Panc1 (cell line): ENCODE data around the gene PIGBOS1. TPM values are rescaled to one million over a fixed set of nuclear protein-coding genes. Genes with fewer than 3 reads are reported as not detected.

ENCODE experiments used
- ATAC-seq: fragments of 200-7000 bp; cut with Tn5 transposase; 2 replicates; pipeline ENCODE4 v1.9.1; 2020; ENCODE audit warnings: mild to moderate bottlenecking, moderate library complexity
- BruUV-seq: library from RNA; stranded (reverse); fragments of 400-500 nt; replicated peaks from 2 replicates; lab custom pipeline; 2021; lab: Mats Ljungman, UMichigan
- CTCF ChIA-PET: fragments of 300-600 bp; sonication (Branson Sonifier 250); formaldehyde crosslinking; loops from one replicate; lab custom pipeline; 2022; ENCODE audit warnings: antibody characterized with exemption; lab: Charles Lee
- POLR2A ChIA-PET: fragments of 300-600 bp; sonication (Branson Sonifier 250); formaldehyde crosslinking; loops from one replicate; lab custom pipeline; 2022; ENCODE audit warnings: antibody characterized with exemption; lab: Charles Lee
- DNase-seq: peaks from one replicate; pipeline ENCODE4 v3.0.0-alpha.2; 2010; ENCODE audit warnings: low read depth, low spot score
- H3K27ac ChIP-seq: 2 replicates; pipeline ENCODE4 v1.5.1; 2011; ENCODE audit warnings: mild to moderate bottlenecking, low read length, inconsistent platforms
- H3K27me3 ChIP-seq: fragments of 200-500 bp; sonication (Bioruptor generic); 2 replicates; pipeline ENCODE4 v1.6.0; 2014; ENCODE audit warnings: low read length, inconsistent platforms; ENCODE audit not compliant: control insufficient read depth, insufficient read depth
- H3K36me3 ChIP-seq: fragments of 200-500 bp; sonication (Bioruptor generic); 2 replicates; pipeline ENCODE4 v1.5.1; 2014; ENCODE audit warnings: inconsistent platforms, mild to moderate bottlenecking, low read length, moderate library complexity; ENCODE audit not compliant: control insufficient read depth, insufficient read depth
- H3K4me1 ChIP-seq: 2 replicates; pipeline ENCODE4 v1.5.1; 2011; ENCODE audit warnings: inconsistent platforms, mild to moderate bottlenecking, low read length, moderate library complexity; ENCODE audit not compliant: control insufficient read depth, insufficient read depth
- H3K4me3 ChIP-seq, 2 experiments: 2 replicates each; pipeline ENCODE4 v1.5.1; 2011 to 2012; ENCODE audit warnings: low read depth in 2 of 2, low read length in 2 of 2, mild to moderate bottlenecking in 2 of 2, inconsistent platforms in 1 of 2, moderate library complexity in 1 of 2
- H3K9me3 ChIP-seq: fragments of 200-500 bp; sonication (Bioruptor generic); 2 replicates; pipeline ENCODE4 v1.5.1; 2014; ENCODE audit warnings: low read depth, mild to moderate bottlenecking, inconsistent platforms, low read length, moderate library complexity; ENCODE audit not compliant: control insufficient read depth, insufficient read depth
- CTCF ChIP-seq: fragments of 450-650 bp; IDR thresholded peaks from 2 replicates; pipeline ENCODE4 v1.5.1; 2017; ENCODE audit warnings: mild to moderate bottlenecking
- POLR2AphosphoS5 ChIP-seq: IDR thresholded peaks from 2 replicates; pipeline ENCODE4 v1.6.1; 2012; ENCODE audit warnings: mild to moderate bottlenecking, low read depth, low read length, moderate library complexity
- SIN3A ChIP-seq: IDR thresholded peaks from 2 replicates; pipeline ENCODE4 v1.6.1; 2012; ENCODE audit warnings: low read depth, mild to moderate bottlenecking, low read length, moderate library complexity, borderline replicate concordance; ENCODE audit not compliant: insufficient read depth
- TCF7L2 ChIP-seq: IDR thresholded peaks from 2 replicates; pipeline ENCODE4 v1.6.1; 2011; ENCODE audit warnings: mild to moderate bottlenecking, low read depth, low read length, inconsistent platforms
- in situ Hi-C: cut with HindIII; loops from 2 replicates; pipeline ENCODE4 v1.10.0; 2016; ENCODE audit warnings: low sequenced_read_pairs, low pct_unique_long_range_greater_than_20kb
- intact Hi-C: fragments of 100-400 bp; cut with micrococcal nuclease; formaldehyde crosslinking; loops from one replicate; pipeline ENCODE4 v1.10.0; 2022; ENCODE audit not compliant: unreplicated experiment
- total RNA-seq: library from RNA; stranded (reverse); gene quantifications from one replicate; pipeline ENCODE4 v1.2.1, GENCODE V29; 2021; ENCODE audit not compliant: unreplicated experiment
- TF ChIP-seq, protein P1 (sequence below), 2 experiments: IDR thresholded peaks; 2 replicates each; pipeline ENCODE4 v1.6.1; 2011 to 2012; ENCODE audit warnings: low read depth in 2 of 2, control low read depth in 1 of 2, low read length in 1 of 2, mild to moderate bottlenecking in 1 of 2, moderate library complexity in 1 of 2; ENCODE audit not compliant: insufficient read depth in 1 of 2

The PIGBOS1 gene
- total RNA-seq, 1 experiment from 2014 or later: 13.4 TPM

GRCh38 chr15:55327387-55327786 is 8.5 kb upstream of the PIGBOS1 start:
- Histone ChIP-seq H3K27ac (no peak overlapping the region), H3K27me3 (no peaks in the 10 kb centered on the region), H3K9me3 (no peaks in the 10 kb centered on the region), H3K4me3 (no peak overlapping the region), H3K36me3 (no peaks in the 10 kb centered on the region; the same call in 1 of the 2 replicates), H3K4me1 (no peaks in the 10 kb centered on the region)
- ChIA-PET CTCF (no interaction called here), POLR2A (no interaction called here)
- ATAC-seq (no peak), DNase-seq (no peak)
- intact Hi-C loops: loop anchor here (10.0 kb wide), 1 partner anchor 77 kb away; the partner anchor contains the start of genes CCPG1 and PIERCE2
- TF ChIP-seq POLR2AphosphoS5: no peak
- no peak for TF ChIP-seq SIN3A
- TF ChIP-seq CTCF: no peak
- TF ChIP-seq TCF7L2: no peak
- TF ChIP-seq, protein P1, sequence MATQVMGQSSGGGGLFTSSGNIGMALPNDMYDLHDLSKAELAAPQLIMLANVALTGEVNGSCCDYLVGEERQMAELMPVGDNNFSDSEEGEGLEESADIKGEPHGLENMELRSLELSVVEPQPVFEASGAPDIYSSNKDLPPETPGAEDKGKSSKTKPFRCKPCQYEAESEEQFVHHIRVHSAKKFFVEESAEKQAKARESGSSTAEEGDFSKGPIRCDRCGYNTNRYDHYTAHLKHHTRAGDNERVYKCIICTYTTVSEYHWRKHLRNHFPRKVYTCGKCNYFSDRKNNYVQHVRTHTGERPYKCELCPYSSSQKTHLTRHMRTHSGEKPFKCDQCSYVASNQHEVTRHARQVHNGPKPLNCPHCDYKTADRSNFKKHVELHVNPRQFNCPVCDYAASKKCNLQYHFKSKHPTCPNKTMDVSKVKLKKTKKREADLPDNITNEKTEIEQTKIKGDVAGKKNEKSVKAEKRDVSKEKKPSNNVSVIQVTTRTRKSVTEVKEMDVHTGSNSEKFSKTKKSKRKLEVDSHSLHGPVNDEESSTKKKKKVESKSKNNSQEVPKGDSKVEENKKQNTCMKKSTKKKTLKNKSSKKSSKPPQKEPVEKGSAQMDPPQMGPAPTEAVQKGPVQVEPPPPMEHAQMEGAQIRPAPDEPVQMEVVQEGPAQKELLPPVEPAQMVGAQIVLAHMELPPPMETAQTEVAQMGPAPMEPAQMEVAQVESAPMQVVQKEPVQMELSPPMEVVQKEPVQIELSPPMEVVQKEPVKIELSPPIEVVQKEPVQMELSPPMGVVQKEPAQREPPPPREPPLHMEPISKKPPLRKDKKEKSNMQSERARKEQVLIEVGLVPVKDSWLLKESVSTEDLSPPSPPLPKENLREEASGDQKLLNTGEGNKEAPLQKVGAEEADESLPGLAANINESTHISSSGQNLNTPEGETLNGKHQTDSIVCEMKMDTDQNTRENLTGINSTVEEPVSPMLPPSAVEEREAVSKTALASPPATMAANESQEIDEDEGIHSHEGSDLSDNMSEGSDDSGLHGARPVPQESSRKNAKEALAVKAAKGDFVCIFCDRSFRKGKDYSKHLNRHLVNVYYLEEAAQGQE (IDR thresholded peaks at IDR 0.05; ENCODE audit: insufficient read depth in 1 of 2, low read depth in 2 of 2, low read length in 1 of 2): no peak
- BruUV-seq: no TSS peak
- in situ Hi-C loops: no loop called here

GRCh38 chr15:55322467-55322866 is 3.5 kb upstream of the PIGBOS1 start:
- TF ChIP-seq TCF7L2 (no peak), SIN3A (no peak)
- TF ChIP-seq, protein P1 (IDR thresholded peaks at IDR 0.05; ENCODE audit: insufficient read depth in 1 of 2, low read depth in 2 of 2, low read length in 1 of 2): no peak
- peaks cover 2% of the 10 kb centered on the region; the same call in 1 of the 2 replicates for H3K36me3 ChIP-seq
- ATAC-seq (no peak), DNase-seq (no peak)
- ChIA-PET POLR2A (no interaction called here), CTCF (no interaction called here)
- no peak overlapping the region for H3K4me3 ChIP-seq
- H3K27ac ChIP-seq: no peak overlapping the region
- in situ Hi-C loops: no loop called here
- TSS peak; percentile 16 for BruUV-seq
- H3K4me1 ChIP-seq: peaks cover 11% of the 10 kb centered on the region; the same call in 1 of the 2 replicates
- intact Hi-C loops: loop anchor here (10.0 kb wide), 1 partner anchor 82 kb away; the partner anchor contains the start of genes CCPG1 and PIERCE2
- no peaks in the 10 kb centered on the region for H3K27me3 ChIP-seq
- no peaks in the 10 kb centered on the region for H3K9me3 ChIP-seq
